Activated T-cell treated with anti-CD3 and anti-CD28 coated beads for 48 hours (primary cell): ENCODE measurements around the gene CNOT3.

Experiments used
- DNase-seq: peaks from one replicate; pipeline ENCODE4 v3.0.0-alpha.2; 2020; ENCODE audit warnings: low read depth

The CNOT3 gene

DNA sequence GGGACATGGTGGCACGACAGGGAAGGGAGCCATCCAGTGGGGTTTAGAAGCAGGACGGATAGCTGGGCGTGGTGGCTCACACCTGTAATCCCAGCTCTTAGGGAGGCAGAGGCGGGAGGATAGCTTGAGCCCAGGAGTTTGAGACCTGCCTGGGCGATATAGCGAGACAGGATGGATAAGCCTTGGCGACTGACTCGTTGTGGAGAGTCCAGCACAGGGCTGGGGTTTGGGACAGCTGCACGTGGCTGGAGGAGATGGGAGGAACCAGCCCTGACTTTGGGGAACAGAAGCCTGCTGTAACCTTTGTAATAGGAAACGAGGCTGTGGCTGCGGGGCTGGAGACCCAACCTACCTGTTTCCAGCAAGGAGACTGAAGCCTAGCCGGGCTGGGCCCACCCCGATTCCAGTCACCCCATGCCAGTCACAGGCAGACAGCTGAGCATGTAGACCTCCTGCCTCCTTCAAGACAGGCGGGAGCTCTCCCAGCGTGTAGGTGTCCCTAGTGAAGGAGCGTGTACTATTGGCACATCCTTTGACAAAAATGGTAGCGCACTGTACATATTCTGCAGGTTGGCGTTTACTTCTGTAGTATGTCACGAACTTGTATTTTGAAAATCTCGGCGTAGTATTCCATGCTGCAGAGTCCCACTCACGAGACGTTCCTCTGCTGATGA is 13.9 kb downstream of the CNOT3 start:
- DNase-seq = no peak

DNA sequence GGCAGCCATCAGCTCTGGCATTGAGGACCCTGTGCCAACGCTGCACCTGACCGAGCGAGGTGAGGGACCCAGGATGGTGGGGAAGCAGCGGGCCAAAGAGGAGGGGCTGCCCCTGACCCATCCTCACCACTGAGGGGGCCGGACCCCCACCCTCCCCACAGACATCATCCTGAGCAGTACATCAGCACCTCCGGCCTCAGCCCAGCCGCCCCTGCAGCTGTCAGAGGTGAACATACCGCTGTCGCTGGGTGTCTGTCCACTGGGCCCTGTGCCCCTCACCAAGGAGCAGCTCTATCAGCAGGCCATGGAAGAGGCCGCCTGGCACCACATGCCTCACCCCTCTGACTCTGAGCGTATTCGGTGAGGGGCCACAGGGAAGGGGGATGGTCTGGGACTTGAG is 14.7 kb downstream of the CNOT3 start:
- DNase-seq = no peak

DNA sequence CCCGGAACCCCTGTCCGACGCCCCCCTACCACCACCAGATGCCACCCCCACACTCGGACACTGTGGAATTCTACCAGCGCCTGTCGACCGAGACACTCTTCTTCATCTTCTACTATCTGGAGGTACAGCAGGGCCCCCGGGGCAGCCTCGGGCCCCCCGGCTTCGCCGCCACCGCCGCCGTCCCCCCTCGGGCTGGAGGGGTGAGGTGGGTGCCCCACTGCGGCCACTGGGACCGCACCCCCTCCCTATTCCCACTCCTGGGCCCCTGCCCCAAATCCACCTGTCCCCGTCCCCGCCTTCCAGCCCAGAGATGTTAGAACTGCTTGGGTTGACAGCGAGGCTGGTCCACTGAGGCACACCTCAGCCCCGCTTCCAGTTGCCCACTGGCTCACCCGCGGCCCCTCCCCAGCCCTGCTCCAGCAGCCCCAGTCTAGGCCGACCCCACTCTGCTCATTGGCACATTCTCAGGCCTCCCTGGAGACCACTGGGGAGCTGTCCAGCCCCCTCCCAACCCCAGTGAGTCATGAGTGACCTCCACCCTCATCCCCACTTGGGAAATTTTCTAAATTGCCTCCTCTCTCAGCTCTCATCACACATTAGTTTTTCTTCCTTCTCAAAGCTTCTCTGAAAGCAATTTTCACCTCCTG is 15.4 kb downstream of the CNOT3 start:
- DNase-seq = no peak

DNA sequence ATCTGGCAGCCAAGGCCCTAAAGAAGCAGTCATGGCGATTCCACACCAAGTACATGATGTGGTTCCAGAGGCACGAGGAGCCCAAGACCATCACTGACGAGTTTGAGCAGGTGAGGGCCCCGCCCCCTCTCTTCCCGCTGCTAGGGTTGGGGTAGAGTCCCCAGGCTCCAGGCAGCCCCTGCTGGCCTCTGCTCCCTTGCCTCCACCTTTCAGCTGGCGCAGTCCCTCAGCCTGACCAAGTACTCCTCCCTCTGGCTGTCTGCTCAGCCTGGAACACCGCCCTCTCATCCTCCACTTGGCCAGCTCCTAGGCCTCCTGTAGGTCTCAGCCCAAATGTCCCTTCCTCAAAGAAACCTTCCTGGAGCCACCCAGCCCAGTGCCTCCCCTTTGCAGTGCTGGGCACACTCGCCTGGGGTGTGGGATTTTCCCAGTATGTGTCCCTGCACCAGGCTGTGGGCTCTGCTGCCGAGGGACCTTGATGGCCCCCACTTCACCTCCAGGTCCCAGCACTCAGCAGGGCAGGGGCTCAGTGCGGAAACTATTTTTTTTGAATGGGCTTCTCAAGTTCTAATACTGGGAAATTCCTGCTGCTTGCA is 16.3 kb downstream of the CNOT3 start:
- no peak for DNase-seq

DNA sequence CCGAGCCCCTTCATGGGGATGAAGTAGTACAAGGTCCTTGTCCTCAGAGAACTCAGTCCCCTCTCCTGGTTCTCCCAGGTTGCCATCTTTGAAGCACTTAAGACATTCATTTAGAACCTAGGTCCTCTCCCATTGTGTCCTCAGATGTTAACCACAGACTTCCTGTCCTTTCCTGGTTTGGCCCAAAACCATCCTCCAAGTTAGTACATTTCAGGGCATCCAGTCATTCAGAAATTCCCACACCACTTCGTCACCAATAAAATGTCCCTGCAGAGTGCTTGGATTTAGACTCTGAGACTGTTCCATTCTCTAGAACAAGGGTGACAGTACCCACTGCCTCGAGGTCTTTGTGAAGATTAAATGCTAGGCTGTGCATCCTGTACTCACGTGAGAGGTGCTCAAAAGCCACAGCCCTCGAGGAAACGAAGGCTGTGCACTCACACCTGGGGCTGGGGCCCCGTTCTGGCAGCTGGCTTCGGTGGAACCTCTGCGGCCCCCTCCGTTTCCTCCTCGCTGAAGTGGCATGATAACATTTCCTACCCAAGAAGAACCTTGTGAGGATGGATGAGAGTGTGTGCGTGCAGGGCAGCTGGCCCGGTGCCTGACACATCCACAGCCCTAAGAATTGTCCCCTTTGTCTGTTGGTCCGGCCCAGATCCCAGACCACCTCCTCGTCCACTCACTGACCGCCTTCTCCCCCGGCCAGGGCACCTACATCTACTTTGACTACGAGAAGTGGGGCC is 17.2 kb downstream of the CNOT3 start:
- no peak for DNase-seq

DNA sequence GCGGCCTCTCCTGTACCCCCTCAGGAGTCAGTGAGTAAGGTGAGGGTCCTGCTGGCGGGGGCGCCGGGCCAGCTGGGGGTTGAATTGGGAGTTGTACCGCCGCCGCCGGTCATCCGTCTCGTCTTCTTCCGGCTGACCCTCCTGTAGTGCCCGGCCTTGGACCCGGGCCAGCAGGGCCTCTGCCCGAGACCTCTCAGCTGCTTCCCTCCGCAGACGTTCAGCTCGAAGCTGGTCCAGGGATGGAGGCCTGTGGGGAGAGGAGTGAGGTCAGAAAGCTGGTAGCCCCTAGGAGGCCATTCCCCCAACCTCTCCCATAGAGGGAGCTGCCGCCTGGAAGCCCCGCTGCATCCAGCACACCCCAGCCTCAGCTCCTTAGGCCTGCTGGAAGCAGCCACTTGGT is 18.1 kb downstream of the CNOT3 start:
- DNase-seq = no peak

DNA sequence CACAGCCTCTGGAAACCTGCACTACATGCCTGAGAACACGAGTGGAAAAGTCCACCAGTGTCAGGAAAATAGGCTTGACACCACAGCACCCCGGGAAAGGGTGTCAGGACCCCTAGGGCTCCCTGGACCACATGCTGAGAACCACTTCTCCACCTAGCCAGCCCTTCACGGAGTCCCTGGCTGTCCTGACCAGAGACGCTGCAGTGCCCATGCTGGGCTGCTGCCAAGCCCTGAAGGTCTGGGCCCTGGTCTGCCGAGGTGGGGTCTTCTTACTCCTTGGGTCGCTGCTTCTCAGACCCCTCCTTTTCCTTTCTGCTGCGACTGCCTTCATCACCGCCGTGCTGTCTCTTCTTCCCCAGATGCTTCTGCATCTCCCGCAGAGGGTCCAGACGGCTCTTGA is 18.9 kb downstream of the CNOT3 start:
- DNase-seq = no peak

DNA sequence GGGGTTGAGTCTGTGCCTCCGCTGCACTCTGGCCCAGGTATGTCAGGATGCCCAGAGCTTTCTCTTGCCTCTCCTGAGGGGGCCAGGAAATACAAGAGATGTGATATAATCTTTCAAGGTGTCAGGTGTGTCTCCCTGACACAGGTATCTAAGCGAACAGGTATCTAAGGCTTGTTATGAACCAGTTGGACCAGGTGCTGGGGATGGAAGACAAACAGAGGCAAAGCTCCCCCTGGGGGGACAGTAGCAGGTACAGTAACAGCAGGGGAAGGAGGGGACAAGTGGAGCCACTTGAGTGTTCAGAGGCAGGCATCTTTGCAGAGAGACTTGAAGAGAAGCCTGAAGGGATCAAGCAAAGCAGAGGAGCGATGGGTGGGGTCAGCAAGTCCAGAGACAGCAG is 19.4 kb downstream of the CNOT3 start:
- no peak for DNase-seq

DNA sequence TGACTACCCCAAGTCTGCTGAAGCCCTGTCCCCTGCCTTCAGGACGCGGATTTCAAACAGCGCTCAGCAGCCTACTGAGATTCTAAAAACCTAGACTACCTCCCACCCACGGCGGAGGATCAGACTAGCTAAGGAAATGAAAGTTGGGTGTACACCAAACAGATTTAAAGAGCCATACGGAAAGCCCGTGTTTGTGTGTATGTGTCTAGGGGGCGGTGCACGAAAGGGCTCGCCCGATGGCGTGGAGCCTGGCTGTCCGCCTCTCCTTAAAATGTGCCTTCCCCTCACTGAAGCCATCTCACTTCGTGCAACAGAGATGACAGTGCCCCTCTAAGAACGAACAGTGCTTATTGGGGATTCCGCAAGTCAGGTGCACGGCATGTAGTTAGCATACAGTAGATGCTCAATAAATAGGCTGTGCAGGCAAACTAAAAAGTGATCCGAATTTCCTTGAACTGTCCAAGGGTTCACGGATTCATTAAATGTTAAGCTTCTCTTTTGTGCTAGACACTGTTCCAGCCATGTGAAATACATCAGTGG is 21.3 kb downstream of the CNOT3 start:
- DNase-seq = no peak

DNA sequence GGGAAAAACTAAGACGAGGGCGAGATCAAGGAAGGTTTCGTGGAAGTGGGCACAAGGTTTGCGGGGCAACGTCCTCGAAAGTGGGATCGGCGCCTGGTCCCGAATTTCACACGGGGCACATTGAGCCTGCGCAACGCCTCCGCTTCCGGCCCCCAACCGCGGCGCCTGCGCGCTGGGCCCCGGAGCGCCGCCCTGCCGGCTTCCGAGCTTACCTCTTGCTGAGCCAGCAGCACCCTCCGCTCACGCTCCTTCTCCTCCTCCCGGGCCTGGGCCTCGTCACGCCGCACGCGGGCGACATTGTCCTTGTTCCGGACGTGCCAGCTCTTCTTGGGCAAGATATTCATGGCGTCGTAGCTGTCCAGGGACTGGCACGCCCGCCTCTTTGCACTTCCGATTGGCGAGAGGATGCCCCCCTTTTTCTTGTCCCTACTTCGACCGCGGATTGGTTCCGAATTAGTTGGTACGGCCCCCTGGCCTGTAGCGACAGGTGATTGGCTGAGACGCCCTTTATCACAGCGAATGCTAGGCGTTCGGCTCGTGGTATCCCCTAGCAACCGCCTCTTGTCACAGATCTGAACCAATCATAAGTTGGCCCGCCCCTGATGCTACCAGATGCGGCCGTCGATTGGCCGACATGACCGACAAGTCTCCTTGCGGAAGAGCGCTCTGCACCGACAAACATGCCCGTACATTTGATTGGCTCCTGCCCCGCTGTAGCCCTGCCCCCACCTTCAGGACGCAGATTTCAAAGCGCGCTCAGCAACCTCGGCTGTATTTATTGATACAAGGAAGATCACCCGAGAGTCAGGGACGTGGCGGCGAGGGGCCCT is 22.0 kb downstream of the CNOT3 start, which contains the start of gene LENG1:
TSS of gene LENG1 (minus strand) at position 370 of the 830 bp plus-strand sequence. CDS start at position 344, 26 bp downstream.
- peak; percentile 94 for DNase-seq

DNA sequence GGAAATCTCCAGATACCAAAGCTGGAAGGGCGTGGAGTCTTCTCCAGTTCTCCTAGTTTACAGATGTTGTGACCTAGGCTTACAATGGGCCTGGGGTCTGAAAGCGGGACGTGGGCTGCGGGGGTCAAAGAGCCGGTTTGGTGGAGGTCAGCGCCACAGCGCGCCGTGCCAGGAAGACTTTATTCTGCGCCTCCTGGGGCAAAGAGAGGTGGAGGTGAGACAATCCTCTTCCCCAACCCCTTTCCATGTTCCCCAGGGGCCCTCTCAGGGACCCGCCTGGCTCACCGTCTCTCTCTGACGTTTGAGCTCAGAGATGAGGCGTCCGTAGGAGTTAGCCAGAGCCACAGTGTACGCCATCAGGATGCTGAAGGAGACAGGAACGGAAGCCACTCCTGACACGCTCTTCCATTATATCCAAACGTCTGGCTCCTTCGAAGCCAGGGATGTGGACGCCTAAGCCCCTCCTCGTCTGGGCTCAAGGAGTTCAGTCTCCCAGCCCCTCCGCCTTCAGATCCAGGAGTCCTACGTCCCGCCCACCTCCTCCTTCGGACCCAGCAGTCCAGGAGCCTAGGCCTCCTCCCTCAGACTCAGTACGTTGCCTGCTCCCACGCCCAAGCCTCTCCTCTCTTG is 22.7 kb downstream of the CNOT3 start:
- DNase-seq = no peak

DNA sequence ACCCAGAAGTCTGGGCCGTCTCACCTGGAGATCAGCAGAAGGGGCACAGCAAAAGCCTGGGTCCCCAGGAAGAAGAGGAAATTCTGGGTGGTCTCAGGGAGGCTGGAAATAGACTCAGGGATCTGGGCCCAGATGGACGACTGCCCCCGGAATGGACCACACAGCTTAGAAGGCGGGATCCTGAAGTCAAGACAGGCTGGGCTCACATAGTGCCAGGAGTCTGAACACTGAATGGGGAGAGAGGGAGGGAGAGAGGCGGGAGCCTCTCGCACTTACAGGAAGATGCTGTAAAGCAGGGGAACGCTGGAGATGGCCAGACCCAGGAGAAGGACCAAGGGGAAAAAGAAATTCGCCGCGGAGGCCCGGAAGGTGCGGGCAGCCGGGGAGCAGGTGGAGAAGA is 23.3 kb downstream of the CNOT3 start:
- DNase-seq = no peak

DNA sequence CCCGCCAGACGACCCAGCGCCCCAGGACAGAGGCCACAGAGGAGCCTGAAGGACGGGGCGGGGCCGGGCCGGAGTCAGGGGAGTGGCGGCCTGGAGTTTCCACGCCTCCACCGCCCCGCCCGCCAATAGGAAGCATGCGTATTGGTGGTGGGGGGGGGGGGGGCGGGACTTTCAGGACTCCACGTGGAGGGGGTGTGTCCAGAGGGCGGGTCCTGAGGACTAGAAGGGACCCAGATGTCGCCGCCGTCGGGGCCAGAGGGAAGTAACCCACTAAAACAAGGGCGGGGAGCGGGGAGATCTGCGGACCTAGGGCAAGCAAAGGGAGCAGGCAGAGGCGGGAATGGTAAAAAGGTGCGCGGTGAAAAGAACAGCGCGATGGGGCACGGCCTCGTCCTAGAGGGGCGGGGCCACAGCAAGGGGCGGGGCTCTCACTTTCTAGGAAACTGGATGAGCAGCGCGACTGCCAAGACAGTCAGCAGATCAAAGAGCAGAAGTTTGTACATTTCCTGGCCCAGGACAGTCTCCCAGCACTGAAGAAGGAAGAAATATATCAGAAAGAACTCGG is 24.8 kb downstream of the CNOT3 start:
- peak; percentile 74 for DNase-seq

DNA sequence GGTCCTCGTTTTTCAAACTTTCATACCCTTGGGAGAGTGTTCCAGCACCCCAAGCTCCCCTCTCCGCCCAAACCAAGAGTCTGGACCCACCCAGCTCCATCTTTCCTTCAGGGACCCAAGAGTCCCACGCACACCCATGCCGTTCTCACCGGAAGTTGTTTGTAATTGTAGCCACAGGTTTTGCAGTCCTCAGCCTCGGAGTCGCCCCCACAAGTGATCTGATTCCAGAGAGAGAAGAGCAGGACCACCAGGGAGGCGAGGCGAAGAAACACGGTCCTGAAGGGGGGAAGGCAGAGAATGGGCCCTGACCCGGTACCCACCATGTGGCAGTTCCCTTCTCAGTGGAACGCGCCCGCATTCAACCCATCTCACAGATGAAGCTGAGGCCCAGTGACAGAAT is 25.3 kb downstream of the CNOT3 start:
- no peak for DNase-seq

DNA sequence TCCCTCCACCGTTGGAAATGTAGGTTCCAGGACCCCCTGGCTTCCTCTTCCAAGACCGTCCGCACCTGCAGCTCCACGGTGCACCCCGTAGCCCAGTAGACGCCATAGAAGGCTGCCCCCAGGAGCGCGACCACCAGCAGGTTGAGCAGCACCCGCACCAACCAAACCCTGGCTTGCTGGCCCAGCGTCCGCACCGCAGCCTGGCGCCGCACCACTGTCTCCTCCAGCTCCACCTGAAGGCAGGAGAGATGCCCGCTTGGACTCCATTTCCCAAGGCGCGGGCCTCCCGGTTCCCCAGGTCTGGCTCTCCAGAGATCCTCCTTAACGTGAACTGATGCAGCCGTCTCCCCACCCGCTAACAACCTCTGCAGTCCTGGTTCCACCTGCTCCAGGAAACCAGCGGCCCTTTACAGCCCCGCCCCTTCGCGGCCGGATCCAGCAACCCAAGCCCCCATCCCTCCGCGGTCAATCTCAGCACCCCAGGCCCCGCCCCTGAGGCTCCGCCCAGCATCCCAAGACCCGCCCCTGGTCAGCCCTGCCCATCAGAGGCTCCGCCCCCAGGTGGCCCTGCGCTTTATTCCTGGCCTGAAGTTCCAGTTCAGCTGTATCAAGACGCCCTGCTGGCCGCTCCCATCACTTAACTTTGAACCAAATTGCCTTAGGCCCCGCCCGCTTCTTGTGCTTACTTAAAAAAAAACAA is 27.0 kb downstream of the CNOT3 start:
- peak; percentile 64 for DNase-seq

DNA sequence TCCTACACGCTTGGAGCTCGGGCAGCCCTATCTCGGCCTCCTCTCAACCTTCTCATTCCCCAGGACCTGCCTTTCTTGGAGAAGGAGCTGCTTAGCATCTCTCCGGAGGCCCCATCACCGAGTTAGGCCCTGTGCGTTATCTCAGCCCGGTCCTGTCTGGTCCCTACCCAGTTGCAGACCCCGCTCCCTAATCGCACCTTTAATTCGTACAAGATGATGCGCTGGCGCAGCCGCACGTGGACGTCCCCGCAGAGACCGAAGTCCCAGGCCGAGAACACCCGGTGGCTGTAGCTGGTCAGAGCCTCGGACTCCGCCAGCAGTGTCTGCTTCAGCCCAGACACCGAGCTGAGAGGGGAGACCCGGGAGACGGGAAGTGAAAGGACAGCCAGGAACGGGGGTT is 27.7 kb downstream of the CNOT3 start:
- DNase-seq = no peak

DNA sequence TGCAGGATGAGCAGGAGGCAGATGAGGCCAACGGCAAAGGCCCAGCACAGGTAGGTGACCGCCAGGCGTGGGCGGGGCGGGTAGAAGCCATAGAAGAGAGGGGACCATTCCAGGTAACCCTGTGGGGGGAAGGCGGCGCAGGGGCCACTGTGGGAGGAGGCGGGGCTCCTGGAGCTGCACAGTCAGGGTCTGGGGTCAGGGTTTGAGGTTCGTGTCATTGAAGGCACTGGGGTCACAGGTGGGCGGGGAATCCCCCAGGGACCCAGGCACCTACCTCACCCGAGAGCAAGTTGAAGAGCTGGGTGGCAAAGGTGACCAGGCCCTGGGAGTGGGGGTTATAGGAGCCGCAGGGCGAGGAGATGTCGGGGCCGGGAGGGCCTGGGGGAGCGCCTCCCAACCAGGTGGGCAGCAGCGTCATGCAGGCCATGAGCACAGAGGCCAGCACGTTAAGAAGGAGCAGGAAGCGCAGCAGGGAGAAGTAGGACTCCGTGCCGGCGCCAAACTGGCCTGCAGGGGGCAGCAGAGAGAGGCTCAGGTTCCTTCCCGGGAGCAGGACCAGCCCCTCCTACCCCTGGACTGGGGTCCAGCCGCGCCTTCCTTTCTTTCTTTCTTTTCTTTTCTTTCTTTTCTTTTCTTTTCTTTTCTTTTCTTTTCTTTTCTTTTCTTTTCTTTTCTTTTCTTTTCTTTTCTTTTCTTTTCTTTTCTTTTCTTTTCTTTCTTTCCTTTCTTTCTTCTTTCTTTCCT is 30.8 kb downstream of the CNOT3 start:
- DNase-seq = peak; percentile 86

DNA sequence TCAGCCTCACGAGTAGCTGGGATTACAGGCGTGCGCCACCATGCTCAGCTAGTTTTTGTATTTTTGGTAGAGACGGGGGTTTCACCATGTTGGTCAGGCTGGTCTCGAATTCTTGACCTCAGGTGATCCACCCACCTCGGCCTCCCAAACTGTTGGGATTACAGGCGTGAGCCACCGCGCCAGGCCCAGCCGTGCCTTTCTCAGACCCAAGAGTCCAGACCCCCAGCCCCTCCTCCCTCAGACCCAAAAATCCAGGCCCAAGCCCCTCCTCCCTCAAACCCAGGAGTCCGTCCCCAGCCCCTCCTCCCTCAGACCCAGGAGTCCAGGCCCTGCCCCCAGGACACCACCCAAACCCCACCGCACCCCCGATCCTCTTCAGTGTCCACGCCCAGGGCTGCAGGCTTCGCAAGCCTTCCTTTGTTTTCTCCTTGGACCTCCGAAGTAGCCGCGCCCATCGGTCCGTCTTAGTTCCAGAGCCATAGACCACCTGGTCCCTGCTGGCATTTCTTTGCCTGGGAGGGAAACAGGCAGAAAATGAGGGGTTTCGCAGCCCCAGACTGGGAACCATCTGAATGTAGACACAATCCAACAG is 31.7 kb downstream of the CNOT3 start:
- no peak for DNase-seq
